ENCODE data around the gene CXCL8. TPM values are rescaled to one million over a fixed set of nuclear protein-coding genes. Genes with fewer than 3 reads are reported as not detected.

Gene CXCL8
- total RNA-seq, 1 donor from 2014 or later, result not detected

DNA sequence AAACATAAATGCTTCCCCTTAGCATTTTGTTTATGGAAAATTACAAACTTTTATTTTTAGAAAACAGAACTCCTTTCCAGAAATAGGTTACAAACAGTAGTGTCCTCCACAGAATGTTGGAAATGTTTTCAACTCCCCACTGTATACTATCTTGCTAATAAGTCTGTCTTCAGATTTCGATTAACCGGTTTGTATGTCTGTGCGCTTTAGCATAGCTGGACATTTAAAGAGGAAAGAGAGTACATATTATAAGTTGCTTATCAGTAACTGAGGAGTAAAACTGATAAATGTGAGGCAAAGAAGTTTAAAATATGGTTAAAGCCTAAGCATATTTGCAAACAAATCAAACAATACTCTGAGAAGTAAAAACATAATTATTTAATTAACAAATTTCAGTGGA lies 3.4 kb downstream of the CXCL8 start:
- DNase-seq (ENCODE audit: low spot score in 2 of 2), result no peak
- no peaks in the 10 kb centered on the region for H3K36me3 ChIP-seq
- TF ChIP-seq, protein P1, sequence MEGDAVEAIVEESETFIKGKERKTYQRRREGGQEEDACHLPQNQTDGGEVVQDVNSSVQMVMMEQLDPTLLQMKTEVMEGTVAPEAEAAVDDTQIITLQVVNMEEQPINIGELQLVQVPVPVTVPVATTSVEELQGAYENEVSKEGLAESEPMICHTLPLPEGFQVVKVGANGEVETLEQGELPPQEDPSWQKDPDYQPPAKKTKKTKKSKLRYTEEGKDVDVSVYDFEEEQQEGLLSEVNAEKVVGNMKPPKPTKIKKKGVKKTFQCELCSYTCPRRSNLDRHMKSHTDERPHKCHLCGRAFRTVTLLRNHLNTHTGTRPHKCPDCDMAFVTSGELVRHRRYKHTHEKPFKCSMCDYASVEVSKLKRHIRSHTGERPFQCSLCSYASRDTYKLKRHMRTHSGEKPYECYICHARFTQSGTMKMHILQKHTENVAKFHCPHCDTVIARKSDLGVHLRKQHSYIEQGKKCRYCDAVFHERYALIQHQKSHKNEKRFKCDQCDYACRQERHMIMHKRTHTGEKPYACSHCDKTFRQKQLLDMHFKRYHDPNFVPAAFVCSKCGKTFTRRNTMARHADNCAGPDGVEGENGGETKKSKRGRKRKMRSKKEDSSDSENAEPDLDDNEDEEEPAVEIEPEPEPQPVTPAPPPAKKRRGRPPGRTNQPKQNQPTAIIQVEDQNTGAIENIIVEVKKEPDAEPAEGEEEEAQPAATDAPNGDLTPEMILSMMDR (IDR thresholded peaks at IDR 0.05), result no peak
- no peaks in the 10 kb centered on the region for H3K4me1 ChIP-seq
- H3K27me3 ChIP-seq, result no peaks in the 10 kb centered on the region
- no peak overlapping the region for H3K4me3 ChIP-seq
- H3K27ac ChIP-seq, result no peak overlapping the region
- H3K9me3 ChIP-seq, result no peaks in the 10 kb centered on the region
- intact Hi-C loops (cut with DNase I), result no loop called here

DNA sequence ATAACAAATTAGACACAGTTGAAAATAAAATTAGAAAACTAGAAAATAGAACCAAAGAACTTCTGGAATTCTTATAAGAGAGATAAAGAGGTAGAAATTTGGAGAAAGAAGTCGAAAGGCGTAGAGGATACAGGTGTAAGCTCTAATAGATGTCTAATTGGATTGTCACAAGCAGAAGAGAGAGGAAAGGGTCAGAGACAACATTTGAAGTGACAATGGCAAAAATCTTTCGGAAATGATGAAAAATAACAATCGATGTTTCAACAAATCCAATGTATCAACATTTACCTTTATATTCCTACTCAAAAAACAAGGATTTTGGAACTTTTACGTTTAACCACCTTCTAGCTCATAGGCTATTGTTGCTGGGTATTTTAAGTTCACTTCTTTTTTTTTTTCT lies 3.8 kb downstream of the CXCL8 start:
- Histone ChIP-seq H3K4me3 (no peak overlapping the region), H3K27me3 (no peaks in the 10 kb centered on the region), H3K27ac (no peak overlapping the region), H3K36me3 (no peaks in the 10 kb centered on the region), H3K9me3 (no peaks in the 10 kb centered on the region), H3K4me1 (no peaks in the 10 kb centered on the region)
- TF ChIP-seq, protein P1 (IDR thresholded peaks at IDR 0.05), result no peak
- no peak for DNase-seq (ENCODE audit: low spot score in 2 of 2)
- intact Hi-C loops (cut with DNase I), result no loop called here

DNA sequence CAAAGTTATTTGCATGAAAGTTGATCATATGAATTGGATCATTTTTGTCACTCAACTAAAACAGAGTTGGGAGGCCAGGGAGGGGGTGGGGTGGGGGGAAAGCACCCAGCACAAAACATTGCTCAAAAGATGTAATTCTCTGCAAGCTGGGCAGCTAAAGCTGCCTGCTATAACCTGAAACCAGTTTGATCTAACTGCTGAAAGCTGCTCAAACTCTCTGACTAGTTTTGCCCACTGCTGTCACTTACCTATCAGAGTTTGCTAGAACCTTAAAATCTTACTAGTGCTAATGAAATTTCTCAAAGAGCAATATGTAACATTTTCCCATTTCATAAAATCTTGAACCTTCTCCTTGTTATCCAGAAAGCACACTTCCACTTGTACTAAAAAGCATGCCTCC lies 10.4 kb downstream of the CXCL8 start:
- Histone ChIP-seq H3K4me3 (no peak overlapping the region), H3K9me3 (no peaks in the 10 kb centered on the region), H3K27ac (no peak overlapping the region), H3K36me3 (no peaks in the 10 kb centered on the region), H3K4me1 (no peaks in the 10 kb centered on the region), H3K27me3 (no peaks in the 10 kb centered on the region)
- TF ChIP-seq, protein P1 (IDR thresholded peaks at IDR 0.05), result no peak
- intact Hi-C loops (cut with DNase I), result no loop called here
- DNase-seq (ENCODE audit: low spot score in 2 of 2), result no peak

DNA sequence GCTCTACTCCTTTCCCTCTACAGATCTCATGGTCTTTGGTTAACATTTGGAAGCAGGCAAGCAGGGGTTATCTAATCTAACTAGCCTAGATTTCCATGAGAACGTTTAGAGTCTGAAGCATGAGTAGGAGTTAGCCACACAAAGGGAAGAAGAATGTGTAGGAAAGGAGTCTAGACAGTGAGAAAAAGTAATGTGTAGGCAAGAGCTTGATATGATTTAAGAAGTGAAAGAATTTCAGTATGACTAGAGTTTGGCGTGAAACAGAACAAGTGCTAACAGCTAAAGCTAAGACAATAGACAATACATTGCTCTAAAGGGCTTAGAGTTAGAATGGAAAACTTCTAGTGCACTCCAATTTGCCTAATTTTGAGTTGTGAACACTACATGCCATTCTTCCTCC lies 10.8 kb downstream of the CXCL8 start:
- DNase-seq (ENCODE audit: low spot score in 2 of 2), result no peak
- H3K9me3 ChIP-seq, result no peaks in the 10 kb centered on the region
- intact Hi-C loops (cut with DNase I), result no loop called here
- TF ChIP-seq, protein P1 (IDR thresholded peaks at IDR 0.05), result no peak
- no peaks in the 10 kb centered on the region for H3K4me1 ChIP-seq
- no peaks in the 10 kb centered on the region for H3K27me3 ChIP-seq
- H3K27ac ChIP-seq, result no peak overlapping the region
- H3K36me3 ChIP-seq, result no peaks in the 10 kb centered on the region
- no peak overlapping the region for H3K4me3 ChIP-seq

DNA sequence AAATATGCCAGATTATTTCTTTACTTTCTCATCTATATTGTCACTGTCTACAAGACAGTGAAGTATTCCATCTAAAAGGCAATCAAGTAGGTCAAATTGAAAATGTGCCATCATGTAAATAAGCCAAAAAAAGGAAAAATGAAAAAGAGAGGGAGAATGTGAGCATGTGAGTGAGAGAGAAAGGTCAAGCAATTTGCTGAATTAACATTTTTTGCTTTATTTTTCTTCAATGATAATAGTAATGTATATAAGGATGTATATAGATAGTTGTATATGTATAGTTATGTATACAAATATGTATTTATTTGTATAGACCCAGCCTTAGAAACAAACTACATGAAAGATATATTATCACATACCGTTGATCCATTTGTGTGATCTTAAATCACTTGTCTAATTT lies 11.5 kb downstream of the CXCL8 start:
- H3K27ac ChIP-seq, result no peak overlapping the region
- DNase-seq (ENCODE audit: low spot score in 2 of 2), result no peak
- TF ChIP-seq, protein P1 (IDR thresholded peaks at IDR 0.05), result no peak
- no peaks in the 10 kb centered on the region for H3K27me3 ChIP-seq
- no peaks in the 10 kb centered on the region for H3K36me3 ChIP-seq
- intact Hi-C loops (cut with DNase I), result no loop called here
- H3K9me3 ChIP-seq, result no peaks in the 10 kb centered on the region
- H3K4me3 ChIP-seq, result no peak overlapping the region
- H3K4me1 ChIP-seq, result no peaks in the 10 kb centered on the region

DNA sequence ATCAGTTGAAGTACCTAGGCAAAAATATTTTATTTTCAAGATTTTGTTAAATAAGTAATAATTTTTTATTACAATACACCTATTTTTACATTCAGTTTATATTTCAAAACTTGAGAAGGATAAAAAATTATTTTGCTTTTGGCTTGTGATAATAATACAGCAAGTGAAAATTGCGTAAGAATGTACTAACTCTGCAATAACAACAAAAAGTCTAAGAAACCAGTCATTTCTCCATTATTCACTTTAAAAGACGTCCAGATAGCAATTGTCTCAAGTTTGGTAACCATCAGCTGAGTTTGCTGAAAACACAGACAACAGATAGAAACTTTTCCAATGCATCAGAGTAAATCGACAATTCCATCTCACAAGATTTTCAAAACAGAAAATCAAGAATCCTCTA lies 12.1 kb downstream of the CXCL8 start:
- TF ChIP-seq, protein P1 (IDR thresholded peaks at IDR 0.05), result no peak
- no peak overlapping the region for H3K4me3 ChIP-seq
- no peaks in the 10 kb centered on the region for H3K27me3 ChIP-seq
- no peak for DNase-seq (ENCODE audit: low spot score in 2 of 2)
- no peaks in the 10 kb centered on the region for H3K9me3 ChIP-seq
- no peaks in the 10 kb centered on the region for H3K36me3 ChIP-seq
- H3K4me1 ChIP-seq, result no peaks in the 10 kb centered on the region
- intact Hi-C loops (cut with DNase I), result no loop called here
- no peak overlapping the region for H3K27ac ChIP-seq

All from ascending aorta (tissue), 2 donors.